ENCODE data around the gene VGF.

The VGF gene

DNA sequence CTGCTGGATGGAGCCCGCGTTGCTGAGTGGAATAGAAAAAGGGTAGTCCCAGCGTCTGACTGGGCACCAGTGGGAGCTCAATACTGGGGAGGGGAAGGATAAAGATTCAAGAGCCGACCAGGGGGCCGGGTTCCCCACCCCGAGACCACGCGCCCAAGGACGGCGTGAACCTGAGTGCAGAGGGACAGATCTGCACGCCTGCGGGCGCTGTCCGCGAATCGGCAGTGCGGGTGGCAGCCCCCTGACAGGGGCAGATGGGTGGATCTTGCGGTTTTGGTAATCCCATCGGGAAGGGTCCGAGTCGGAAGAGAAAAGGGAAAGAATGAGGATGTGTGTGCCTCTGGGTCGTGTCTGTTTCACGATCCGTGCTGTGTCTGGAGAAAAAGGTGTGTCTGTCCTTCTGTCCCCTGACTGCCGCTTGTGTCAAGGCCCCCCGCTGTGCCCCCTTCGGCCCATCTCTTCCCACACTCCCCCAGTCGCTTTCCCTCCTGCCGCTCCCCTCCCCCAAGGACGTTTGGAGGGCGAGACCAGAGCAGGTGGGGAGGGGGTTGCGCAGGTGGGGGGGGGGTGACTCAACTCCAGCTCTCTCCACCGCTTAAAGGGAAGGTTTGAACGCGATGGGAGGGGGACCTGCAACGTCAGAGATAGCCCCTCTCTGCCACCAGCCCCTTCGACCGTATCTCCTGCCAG, 734 bp upstream of the VGF start:
- peak in 2 of 3 experiments; percentile 64 to 70 for DNase-seq

DNA sequence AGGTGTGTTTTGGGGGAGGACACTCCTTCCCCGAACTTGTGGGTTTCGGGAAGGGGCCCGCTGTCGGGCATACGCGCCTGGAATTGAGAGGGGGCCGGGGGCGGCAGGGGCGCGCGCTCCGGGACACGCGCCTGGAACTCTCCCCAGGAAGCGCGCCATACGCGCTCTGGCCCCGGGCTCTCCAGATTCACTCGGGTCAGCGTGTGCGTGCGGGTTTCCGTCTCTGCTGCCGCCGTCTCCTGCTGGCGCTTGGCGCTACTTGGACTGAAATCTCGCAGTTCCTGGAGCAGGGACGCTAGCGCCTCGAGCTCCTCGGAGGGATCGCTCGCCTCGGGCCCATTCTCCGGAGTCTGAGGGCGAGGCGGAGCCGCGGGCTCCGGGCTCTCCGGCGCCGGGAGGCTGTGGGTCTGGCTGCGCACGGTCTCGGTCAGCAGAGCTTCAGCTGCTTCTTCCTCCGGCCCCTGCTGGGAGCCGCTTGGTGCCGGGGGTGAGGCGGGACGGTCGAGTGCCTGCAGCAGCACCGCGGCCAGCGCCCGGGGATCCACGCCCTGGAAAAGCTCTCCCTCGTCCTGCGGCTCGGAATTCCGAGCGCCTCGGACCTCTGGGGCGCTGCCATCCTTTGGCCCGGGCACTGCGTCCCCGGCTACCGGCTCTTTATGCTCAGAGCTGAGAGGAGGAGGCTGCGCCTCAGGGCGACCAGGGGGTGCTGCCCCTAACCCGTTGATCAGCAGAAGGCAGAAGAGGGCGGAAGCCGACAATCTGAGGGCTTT, 1.1 kb downstream of the VGF start:
- DNase-seq: peak; percentile 44 to 77 (median 69)

DNA sequence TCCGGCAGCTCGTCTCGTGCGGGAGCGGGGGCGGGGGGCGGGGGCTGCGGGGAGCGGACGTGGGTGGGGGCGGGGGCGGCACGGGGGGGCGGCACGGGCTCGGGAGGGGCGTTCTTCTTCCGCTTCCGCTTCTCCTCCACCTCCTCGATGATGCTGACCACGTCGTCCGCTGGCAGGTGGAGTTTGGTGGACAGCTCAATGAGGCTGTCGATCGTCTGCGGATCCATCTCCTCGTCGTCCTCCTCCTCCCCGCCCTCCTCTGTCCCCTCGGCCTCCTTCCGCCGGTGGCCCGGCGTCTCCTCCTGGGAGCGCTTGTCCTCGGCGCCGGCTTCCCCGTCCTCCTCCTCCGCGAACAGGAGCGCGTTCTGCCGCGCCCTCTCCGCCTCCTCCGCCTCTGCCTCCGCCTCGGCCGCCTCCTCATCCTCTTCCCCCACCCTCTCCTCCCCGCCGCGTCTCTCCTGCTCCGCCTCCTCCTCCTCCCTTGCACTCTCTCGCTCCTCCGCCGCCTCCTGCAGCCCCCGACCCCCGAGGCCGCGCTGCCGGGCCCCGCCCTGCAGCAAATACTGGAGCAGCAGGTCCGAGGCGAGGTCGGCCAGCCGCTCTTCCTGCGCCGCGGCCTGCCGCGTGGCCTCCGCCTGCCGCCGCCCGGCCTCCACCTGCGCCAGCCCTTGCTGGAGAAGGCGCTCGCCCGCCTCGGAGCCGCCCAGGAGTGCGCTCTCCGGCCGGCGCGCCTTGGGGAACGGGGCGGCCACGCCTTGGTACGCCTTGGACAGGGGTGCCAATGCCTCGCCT, 1.9 kb downstream of the VGF start:
- DNase-seq: peak; percentile 71 to 91 (median 88)

DNA sequence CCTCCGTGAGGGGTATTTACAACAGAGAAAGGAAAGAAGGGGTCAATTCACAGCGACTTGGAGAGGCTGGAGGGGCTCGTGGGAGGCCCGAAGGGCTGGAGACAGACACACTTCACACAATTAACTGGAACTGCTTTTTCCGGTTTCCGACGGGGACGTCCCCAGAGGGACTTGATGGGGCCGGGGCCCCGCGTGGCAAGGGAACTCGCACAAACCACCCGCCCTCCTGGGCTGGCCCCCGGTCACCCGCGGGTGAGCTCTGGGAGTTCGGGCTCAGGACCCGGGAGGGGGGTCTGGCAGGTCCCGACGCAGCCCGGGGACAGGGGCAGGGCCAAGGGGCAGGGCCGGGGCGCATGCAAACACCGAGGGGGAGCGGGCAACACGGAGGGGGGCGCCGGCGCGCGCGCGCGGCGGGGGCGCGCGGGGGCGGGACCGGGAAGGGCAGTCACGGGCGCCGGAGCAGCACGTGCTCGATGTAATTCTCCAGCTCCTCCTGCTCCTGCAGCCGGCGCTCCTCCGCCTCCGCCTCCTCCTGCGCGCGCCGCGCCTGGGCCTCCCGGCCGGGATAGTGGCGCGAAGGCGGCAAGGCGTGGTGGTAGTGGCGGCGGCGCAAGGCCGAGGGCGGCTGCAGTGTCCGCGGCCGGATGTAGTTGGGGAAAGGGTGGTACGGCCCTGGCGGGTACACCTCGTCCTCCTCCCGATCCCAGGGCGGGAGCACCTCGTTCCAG, 2.7 kb downstream of the VGF start:
- peak; percentile 74 to 91 (median 88) for DNase-seq

DNA sequence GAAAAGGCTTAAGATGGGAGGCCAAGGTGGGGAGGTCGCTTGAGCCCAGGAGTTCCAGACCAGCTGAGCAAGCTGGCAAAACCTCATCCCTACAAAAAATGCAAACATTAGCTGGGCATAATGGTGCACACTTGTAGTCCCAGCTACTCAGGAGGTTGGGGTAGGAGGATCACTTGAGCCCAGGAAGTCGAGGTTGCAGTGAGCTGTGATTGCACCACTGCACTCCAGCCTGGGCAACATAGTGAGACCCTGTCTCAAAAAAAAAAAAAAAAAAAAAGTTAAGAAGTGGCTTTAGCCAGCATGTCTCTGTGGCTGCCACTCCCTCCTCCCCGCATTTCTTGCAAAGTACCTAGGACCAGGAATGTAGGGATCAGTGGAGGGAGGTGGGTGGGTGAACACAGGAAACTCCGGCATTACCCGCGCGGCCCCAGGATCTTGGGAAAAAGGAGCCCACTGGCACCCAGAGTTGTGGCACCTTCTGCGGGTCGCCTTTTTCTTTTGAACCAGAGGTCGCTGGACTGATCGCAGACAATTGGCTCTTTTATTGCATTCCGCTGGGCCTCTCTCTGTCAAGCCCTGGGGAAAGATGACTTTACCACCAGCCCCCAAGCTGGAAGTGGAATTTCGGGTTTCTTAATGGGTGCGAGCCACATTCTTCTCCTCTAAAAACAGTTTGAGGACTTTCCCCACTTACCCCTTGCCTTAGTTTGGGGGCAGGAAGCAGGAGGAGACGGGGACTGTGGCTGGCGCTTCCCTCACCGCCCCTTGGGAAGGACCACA, 3.5 kb downstream of the VGF start:
- no peak for DNase-seq

DNA sequence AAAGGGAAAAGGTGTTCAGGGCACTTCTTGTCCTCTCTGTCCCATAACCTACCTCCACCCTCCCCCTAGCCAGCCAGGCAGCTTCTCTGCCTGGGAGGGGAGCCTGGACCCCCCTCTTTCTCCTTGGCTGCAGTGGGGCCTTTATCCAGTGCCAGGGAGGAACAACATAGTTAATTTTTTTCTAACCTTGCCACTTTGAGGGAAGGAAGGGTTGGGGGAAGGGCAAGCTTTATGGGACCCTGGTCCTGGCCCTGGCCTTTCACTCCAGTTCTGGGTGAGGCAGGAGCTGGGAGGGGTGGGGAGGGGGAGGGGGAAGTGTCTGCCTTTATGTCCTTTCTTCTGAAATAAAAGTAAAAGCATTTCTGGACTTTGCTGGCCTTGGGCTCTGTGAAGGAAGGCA, 4.5 kb downstream of the VGF start:
- DNase-seq: no peak

DNA sequence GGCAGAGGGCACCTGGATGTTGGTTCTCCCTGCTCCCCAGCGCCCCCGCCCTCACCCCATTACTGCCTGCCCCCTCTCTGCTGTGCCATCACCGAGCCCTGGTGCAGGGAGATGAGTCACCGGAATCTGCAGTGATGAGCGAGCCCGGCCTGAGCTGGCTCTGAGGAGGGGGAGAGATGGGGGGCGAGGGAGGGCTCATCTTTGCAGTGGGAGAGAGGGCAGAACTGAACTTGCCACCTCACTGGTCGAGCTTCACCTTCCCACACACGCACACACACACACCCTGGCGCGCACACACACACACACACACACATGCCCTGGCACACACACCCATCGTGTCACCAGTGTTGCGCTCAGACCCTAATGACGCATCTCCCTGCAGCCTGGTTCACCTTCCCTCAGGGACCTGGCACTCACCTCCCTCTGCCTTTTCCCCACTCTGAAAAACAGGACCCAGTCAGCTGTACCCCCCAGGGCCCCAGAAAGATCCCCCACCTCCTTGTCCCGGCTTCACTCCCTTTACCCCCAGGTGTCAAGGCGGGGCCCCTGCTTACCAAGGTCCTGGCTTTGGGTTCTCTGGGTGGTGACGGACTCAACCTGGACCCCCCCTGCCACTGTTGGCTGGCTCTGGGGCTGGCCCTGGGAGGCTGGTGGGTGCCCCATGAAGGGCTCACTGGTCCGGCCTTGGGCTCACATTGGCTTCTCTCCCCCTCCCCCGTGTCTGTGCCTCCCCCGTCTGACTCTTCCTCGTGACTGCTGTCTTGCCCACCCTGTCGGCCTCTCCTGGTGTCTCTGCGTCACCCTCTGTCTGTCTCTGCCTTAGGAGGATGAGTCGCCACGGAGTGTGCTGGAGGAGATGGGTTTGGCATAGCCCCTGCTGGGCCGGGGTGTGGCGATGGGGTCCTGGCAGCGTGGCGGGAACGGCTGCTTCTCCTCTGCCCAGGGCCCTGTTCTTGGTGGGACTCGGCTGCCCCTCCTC, 5.4 kb downstream of the VGF start:
- DNase-seq: no peak

DNA sequence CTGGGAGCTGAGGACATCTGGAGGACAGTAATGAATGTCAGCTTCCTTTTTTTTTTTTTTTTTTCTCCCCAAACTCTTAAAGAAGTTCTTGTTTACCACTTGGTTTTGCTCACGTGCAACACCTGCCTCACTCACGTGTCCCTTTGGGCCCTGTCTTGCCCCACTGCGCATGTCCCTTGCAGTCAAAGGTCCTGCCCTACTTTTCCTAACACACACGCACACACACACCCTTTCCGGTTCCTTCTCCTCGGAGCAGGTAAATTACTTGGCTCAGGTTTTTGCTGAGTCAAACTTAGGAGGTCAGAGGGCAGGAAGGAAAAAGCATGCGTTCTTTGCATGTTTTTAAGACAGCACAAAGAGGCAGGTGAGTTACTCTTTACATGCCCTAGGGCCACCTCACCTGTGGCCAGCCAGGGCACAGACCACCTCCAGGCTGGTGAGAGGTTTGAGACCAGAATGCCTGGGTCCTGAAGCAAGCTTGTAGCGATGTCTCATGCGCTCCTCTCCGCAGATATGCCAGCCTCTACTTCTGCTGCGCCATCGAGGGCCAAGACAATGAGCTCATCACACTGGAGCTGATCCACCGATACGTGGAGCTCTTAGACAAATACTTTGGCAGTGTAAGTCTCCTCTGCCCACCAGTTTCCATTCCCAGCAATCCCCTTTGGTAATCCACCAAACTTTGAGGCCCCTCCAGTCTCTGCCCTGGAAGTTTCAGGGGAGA, 8.3 kb downstream of the VGF start:
- DNase-seq: no peak

DNA sequence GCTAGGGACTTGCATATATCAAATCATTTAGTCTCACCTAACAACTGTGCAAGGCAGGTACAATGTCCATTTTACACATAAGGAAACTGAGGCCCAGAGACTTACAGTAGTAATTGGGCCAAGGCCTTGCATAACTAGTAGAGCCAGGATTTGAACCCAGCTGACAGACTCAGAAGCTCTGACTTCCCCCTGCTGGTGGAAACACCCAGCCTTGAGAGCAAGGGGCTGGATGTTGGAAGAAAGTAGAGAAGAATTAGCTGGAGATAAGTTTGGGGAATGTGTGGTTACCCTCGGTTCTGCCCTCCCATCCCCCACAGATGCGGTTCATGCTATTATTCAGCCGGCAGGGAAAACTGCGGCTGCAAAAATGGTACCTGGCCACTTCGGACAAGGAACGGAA, 9.1 kb downstream of the VGF start:
- DNase-seq: no peak

DNA sequence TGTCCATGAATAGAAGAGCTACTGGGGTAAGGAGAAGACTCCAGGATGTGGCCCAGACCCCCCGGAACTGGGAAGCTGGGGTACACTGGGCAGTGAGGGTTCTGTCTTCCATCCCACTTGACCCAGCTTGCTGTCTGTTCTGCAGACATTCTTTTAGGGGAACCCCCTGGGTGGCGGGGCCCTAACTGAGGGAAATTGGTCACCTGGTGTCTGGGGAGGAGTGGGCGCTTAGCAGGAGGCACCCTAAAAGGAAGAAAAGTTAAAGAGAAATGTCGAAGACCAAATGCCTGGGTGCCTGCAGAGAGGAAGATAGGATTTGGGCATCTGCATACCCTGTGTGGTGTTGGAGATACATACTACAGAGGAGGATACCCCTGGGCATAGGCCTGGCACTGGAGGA, 10.1 kb downstream of the VGF start:
- DNase-seq: no peak

DNA sequence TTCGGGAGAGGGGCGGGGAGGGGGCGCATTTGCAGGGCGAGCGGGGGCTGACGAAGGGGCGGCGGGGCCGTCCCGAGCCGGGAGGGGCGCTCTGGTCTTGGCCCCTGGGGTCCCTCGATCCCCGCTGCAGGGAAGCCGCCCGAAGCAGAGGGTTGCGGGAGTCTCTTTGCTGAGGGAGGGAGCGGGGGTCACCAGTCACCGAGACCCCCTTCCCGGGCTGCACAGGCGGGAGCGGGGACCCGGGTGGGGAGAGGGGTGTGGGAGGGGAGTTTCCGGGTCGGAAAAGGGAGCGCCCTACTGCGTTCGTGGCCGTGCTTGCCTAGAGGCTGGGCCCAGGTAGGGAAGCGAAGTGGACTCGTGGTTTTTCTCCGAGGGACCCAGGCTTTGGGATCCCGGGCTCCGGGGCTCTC, 10.7 kb downstream of the VGF start:
- DNase-seq: peak in 1 of 3 experiments; percentile 66

DNA sequence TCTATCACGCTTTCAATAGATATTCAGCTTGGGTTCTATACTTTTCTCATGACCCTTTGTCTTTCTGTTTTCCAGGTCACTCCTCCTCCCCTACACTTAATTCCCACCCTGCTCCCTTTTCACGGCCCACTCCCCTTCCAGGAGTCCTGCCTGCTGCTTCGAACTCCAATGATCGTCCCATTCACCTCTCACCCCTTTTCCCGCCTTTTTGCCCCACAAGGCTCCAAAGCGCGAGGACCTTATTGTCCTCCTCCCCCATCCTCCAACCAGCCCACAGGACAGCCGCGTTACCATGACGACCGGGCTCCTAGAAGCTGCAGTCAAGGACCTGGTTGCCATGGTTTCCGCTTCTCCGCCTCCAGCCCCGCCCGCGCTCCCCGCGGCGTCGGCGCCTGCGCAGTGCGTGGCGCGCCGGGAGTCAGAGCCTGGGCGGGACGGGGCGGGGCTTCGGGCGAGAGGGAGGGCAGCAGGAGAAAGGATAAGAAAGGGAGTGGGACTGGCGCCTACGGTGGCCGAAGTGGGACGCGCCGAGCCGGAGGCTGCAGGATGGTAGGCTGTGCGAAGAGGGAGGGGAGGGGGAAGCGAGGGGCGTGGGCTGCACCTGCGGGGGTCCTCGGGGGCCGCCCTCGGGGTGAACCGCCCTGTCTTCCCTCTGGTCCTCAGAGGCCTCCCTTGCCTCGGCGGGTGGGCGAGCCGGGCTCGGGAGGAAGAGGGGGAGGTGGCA, 11.2 kb downstream of the VGF start, which contains the start of gene AP1S1:
AP1S1 (plus strand) TSS at position 508 of the 724 bp plus-strand sequence; CDS start at position 547, 39 bp downstream.
- peak; percentile 100 for DNase-seq

DNA sequence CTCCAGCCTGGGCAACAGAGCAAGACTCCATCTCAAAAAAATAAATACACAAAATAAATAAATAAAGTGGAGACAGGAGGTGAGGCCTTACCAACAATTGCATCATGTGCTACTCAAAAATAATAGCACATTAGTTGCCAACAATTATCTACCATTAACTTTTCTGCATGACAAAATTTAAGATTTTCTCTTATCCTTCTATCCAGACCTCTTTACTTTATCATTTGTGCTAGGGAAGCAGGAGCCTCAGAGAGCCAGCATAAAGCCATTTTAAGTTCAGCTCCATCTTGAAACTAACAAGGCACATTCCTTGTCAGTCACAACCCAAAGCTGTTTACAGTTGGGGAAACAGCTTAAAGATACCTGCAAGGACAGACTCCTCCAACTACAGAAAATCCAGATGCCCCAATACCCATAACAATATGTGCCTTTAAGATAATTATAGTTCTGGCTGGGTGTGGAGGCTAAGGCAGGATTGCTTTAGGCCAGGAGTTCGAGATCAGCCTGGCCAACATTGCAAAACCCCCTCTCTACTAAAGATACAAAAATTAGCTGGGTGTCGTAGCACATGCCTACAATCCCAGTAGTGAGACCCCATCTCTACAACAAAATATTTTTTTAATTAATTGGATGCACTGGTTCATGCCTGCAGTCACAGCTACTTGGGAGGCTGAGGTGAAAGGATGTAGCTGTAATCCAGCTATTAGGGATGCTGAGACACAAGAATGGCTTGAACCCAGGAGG, 13.3 kb downstream of the VGF start:
- no peak for DNase-seq

DNA sequence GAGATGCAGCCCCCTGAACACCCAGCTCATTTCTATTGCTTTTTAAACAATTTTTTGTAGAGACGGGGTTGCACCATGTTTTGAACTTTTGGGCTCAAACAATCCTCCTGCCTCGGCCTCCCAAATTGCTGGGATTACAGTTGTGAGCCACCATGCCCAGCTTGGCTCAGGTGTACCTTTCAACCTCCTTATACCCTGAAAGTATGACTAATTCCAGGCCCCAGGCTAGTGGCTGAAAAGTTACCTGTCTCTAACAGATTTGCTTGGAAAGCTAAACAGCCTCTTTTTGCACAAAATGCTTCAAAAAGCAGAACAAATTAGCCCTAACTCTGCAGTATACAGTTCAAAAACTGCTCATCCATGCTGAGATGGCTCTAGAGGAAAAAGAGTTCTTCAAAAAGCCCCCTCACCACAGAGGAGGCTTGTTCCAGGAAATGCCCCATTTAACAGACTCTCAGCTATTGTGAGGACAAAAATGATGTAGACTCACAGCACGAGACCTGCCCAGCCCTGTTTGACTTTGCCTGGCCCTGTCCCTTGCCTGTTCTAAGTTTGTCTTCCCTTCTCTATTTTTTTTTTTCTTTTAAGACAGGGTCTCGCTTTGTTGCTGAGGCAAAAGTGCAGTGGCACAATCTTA, 24.5 kb downstream of the VGF start:
- no peak for DNase-seq

DNA sequence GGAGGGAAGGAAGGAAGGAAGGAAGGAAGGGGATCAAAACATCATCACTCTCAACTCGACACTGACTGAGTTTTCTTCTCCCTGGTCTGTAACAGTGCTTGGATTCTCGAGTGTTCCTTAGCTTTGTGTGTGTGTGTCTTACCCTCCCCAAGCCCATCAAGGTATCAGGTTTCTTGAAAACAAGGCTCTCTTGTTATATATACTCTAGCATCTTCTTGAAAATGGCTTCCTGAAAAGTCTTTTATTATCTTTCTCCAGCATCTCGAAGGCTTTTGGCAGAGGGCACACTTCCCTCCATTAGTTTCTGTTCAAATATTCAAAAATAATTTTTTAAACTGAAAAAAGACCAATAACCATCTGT, 25.1 kb downstream of the VGF start:
- DNase-seq: peak in 1 of 3 experiments; percentile 54

DNA sequence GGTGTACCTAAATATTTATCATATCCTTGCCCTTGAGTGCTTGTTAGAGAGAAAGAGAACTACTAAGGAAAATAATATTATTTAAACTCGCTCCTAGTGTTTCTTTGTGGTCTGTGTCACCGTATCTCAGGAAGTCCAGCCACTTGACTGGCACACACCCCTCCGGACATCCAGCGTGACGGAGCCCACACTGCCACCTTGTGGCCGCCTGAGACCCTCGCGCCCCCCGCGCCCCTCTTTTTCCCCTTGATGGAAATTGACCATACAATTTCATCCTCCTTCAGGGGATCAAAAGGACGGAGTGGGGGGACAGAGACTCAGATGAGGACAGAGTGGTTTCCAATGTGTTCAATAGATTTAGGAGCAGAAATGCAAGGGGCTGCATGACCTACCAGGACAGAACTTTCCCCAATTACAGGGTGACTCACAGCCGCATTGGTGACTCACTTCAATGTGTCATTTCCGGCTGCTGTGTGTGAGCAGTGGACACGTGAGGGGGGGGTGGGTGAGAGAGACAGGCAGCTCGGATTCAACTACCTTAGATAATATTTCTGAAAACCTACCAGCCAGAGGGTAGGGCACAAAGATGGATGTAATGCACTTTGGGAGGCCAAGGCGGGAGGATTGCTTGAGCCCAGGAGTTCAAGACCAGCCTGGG, 27.0 kb downstream of the VGF start:
- DNase-seq: peak; percentile 22 to 93 (median 85)

DNA sequence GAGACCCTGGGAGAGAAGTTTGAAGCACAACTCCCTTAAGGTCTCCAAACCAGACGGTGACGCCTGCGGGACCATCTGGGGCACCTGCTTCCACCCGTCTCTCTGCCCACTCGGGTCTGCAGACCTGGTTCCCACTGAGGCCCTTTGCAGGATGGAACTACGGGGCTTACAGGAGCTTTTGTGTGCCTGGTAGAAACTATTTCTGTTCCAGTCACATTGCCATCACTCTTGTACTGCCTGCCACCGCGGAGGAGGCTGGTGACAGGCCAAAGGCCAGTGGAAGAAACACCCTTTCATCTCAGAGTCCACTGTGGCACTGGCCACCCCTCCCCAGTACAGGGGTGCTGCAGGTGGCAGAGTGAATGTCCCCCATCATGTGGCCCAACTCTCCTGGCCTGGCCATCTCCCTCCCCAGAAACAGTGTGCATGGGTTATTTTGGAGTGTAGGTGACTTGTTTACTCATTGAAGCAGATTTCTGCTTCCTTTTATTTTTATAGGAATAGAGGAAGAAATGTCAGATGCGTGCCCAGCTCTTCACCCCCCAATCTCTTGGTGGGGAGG, 27.6 kb downstream of the VGF start:
- DNase-seq: no peak
